Measurements from ENCODE around the gene INCA1.

The INCA1 gene

GRCh38 chr17:5035315-5035714, 38.0 kb upstream of the INCA1 start, which contains the start of gene SLC52A1:
TSS of gene SLC52A1 (minus strand) at chr17:5035426. CDS start at chr17:5034606, 820 bp downstream.
- no peak within 1 kb of the TSS for H3K27ac Mint-ChIP-seq
- no peak for TF ChIP-seq CTCF (IDR thresholded peaks at IDR 0.05)
- peaks cover 69% of the 10 kb centered on the region for H3K27me3 Mint-ChIP-seq (ENCODE audit: low read depth, poor library complexity)
- H3K4me1 Mint-ChIP-seq = peaks cover 5% of the 10 kb centered on the region
- DNase-seq = no peak
- peak within 1 kb of the TSS; percentile 5 for H3K4me3 Mint-ChIP-seq
- peaks cover 6% of the 10 kb centered on the region for H3K9me3 Mint-ChIP-seq
- no peaks in the 10 kb centered on the region for H3K36me3 Mint-ChIP-seq (ENCODE audit: low read depth)

- H3K9me3 Mint-ChIP-seq = peaks cover 3% of the 10 kb centered on the region
- H3K36me3 Mint-ChIP-seq (ENCODE audit: low read depth) = no peaks in the 10 kb centered on the region
- peaks cover 5% of the 10 kb centered on the region for H3K4me1 Mint-ChIP-seq
- DNase-seq = no peak
- no peak for TF ChIP-seq CTCF (IDR thresholded peaks at IDR 0.05)
- peaks cover 69% of the 10 kb centered on the region for H3K27me3 Mint-ChIP-seq (ENCODE audit: low read depth, poor library complexity)
- no peak overlapping the region for H3K4me3 Mint-ChIP-seq
- no peak overlapping the region for H3K27ac Mint-ChIP-seq
Measured at GRCh38 chr17:5034651-5035050, 37.3 kb upstream of the INCA1 start.

GRCh38 chr17:5034063-5034462, 36.7 kb upstream of the INCA1 start:
- Mint-ChIP-seq H3K27me3 (ENCODE audit: low read depth, poor library complexity) (peaks cover 72% of the 10 kb centered on the region), H3K4me1 (peaks cover 5% of the 10 kb centered on the region), H3K36me3 (ENCODE audit: low read depth) (no peaks in the 10 kb centered on the region), H3K9me3 (peaks cover 5% of the 10 kb centered on the region), H3K4me3 (no peak overlapping the region), H3K27ac (no peak overlapping the region)
- TF ChIP-seq CTCF (IDR thresholded peaks at IDR 0.05) = no peak
- no peak for DNase-seq

- peak; percentile 18 for DNase-seq
- H3K27ac Mint-ChIP-seq = no peak overlapping the region
- peak; percentile 22 for TF ChIP-seq CTCF (IDR thresholded peaks at IDR 0.05)
- H3K9me3 Mint-ChIP-seq = peaks cover 5% of the 10 kb centered on the region
- H3K4me1 Mint-ChIP-seq = peaks cover 5% of the 10 kb centered on the region
- H3K27me3 Mint-ChIP-seq (ENCODE audit: low read depth, poor library complexity) = peaks cover 75% of the 10 kb centered on the region
- H3K36me3 Mint-ChIP-seq (ENCODE audit: low read depth) = no peaks in the 10 kb centered on the region
- H3K4me3 Mint-ChIP-seq = no peak overlapping the region
Measured at GRCh38 chr17:5033352-5034015, 36.2 kb upstream of the INCA1 start.

- Mint-ChIP-seq H3K27me3 (ENCODE audit: low read depth, poor library complexity) (peaks cover 77% of the 10 kb centered on the region), H3K9me3 (peaks cover 5% of the 10 kb centered on the region)
Measured at GRCh38 chr17:5032865-5033264, 35.5 kb upstream of the INCA1 start.

More at GRCh38 chr17:5032865-5033264, 35.5 kb upstream of the INCA1 start:
- Mint-ChIP-seq H3K4me3 (no peak overlapping the region), H3K4me1 (peaks cover 9% of the 10 kb centered on the region), H3K27ac (no peak overlapping the region), H3K36me3 (ENCODE audit: low read depth) (no peaks in the 10 kb centered on the region)
- no peak for DNase-seq
- TF ChIP-seq CTCF (IDR thresholded peaks at IDR 0.05) = no peak
